B cell (primary cell): ENCODE measurements around the gene ERC1.

Source experiments
- EZH2 ChIP-seq: IDR thresholded peaks from 2 replicates; pipeline ENCODE4 v1.6.1; 2012; ENCODE audit warnings: borderline replicate concordance, low read depth, mild to moderate bottlenecking, moderate library complexity, low read length; ENCODE audit not compliant: insufficient read depth, poor library complexity, severe bottlenecking
- TF ChIP-seq, protein P1 (sequence below): fragments of 200-600 bp; IDR thresholded peaks from one replicate; pipeline ENCODE4 v1.8.0; 2022; ENCODE audit warnings: antibody characterized with exemption, mild to moderate bottlenecking

GRCh38 chr12:1375323-1375722 is 384.3 kb downstream of the ERC1 start:
- TF ChIP-seq, protein P1, sequence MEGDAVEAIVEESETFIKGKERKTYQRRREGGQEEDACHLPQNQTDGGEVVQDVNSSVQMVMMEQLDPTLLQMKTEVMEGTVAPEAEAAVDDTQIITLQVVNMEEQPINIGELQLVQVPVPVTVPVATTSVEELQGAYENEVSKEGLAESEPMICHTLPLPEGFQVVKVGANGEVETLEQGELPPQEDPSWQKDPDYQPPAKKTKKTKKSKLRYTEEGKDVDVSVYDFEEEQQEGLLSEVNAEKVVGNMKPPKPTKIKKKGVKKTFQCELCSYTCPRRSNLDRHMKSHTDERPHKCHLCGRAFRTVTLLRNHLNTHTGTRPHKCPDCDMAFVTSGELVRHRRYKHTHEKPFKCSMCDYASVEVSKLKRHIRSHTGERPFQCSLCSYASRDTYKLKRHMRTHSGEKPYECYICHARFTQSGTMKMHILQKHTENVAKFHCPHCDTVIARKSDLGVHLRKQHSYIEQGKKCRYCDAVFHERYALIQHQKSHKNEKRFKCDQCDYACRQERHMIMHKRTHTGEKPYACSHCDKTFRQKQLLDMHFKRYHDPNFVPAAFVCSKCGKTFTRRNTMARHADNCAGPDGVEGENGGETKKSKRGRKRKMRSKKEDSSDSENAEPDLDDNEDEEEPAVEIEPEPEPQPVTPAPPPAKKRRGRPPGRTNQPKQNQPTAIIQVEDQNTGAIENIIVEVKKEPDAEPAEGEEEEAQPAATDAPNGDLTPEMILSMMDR: no peak
- TF ChIP-seq EZH2: no peak
